HCT116 (cell line): ENCODE results near the gene BBIP1. TPM values are rescaled to one million over a fixed set of nuclear protein-coding genes. Genes with fewer than 3 reads are reported as not detected.

Source experiments
- ATAC-seq: fragments of 200-7000 bp; cut with Tn5 transposase; 2 replicates; pipeline ENCODE4 v1.9.1; 2020; ENCODE audit warnings: mild to moderate bottlenecking, moderate library complexity
- BruUV-seq: library from RNA; stranded (reverse); fragments of 400-500 nt; replicated peaks from 2 replicates; lab custom pipeline; 2021; lab: Mats Ljungman, UMichigan
- CTCF ChIA-PET: fragments of 300-600 bp; sonication (Branson Sonifier 250); formaldehyde crosslinking; loops from one replicate; lab custom pipeline; 2021; ENCODE audit warnings: antibody characterized with exemption; lab: Charles Lee
- POLR2A ChIA-PET: fragments of 300-600, 350-600 bp; sonication (Branson Sonifier 250); formaldehyde crosslinking; loops from one replicate; lab custom pipeline; 2021; ENCODE audit warnings: antibody characterized with exemption; lab: Charles Lee
- RAD21 ChIA-PET, 2 experiments: fragments of 300-600 bp; sonication (Branson Sonifier 250); formaldehyde crosslinking; loops; one replicate each; lab custom pipeline; 2023; ENCODE audit warnings: low total read pairs in 2 of 2; ENCODE audit not compliant: uncharacterized antibody in 2 of 2, unreplicated experiment in 2 of 2, low non-redundant PET in 1 of 2; lab: Charles Lee
- DNase-seq: peaks from one replicate; pipeline ENCODE4 v3.0.0-alpha.2; 2010; ENCODE audit warnings: low read depth, low spot score
- H2AFZ ChIP-seq: fragments of 200-600 bp; shearing (Covaris generic), sonication (generic); 2 replicates; pipeline ENCODE4 v1.6.1; 2017; ENCODE audit warnings: low read depth, mixed run types, mixed read lengths, antibody characterized with exemption, low read length; ENCODE audit not compliant: poor library complexity, severe bottlenecking
- H3K27ac ChIP-seq: 2 replicates; pipeline ENCODE4 v1.5.1; 2012; ENCODE audit warnings: low read depth, low read length
- H3K27me3 ChIP-seq: fragments of 200-600 bp; sonication (generic); 2 replicates; pipeline ENCODE4 v1.6.1; 2016; ENCODE audit warnings: mixed run types, low read length, mixed read lengths; ENCODE audit not compliant: insufficient read depth
- H3K36me3 ChIP-seq, 2 experiments: fragments of 200-500 bp in 1 of 2; fragments of 200-600 bp in 1 of 2; sonication (Bioruptor generic) in 1 of 2; sonication (generic) in 1 of 2; 2 replicates each; pipeline versions ENCODE4 v1.5.1 to v1.6.1; 2014 to 2016; ENCODE audit warnings: low read length in 2 of 2, inconsistent platforms in 1 of 2, mixed read lengths in 1 of 2, mixed run types in 1 of 2; ENCODE audit not compliant: insufficient read depth in 2 of 2, control insufficient read depth in 1 of 2
- H3K4me1 ChIP-seq, 2 experiments: fragments of 200-600 bp in 1 of 2; sonication (generic) in 1 of 2; 2 replicates each; pipeline versions ENCODE4 v1.5.1 to v1.6.1; 2012 to 2017; ENCODE audit warnings: low read length in 2 of 2, inconsistent platforms in 1 of 2, mild to moderate bottlenecking in 1 of 2, mixed read lengths in 1 of 2, mixed run types in 1 of 2, moderate library complexity in 1 of 2; ENCODE audit not compliant: insufficient read depth in 2 of 2, control insufficient read depth in 1 of 2
- H3K4me2 ChIP-seq: fragments of 200-600 bp; sonication (generic); 2 replicates; pipeline ENCODE4 v1.6.1; 2017; ENCODE audit warnings: mixed run types, low read length, mixed read lengths
- H3K4me3 ChIP-seq, 2 experiments: fragments of 200-600 bp in 1 of 2; sonication (generic) in 1 of 2; replicated peaks in 1 of 2; 2 replicates each; pipeline ENCODE4 v1.5.1; 2011 to 2016; ENCODE audit warnings: low read length in 2 of 2, control low read depth in 1 of 2, low read depth in 1 of 2, mild to moderate bottlenecking in 1 of 2, mixed read lengths in 1 of 2, mixed run types in 1 of 2
- H3K79me2 ChIP-seq: fragments of 200-600 bp; sonication (generic); 2 replicates; pipeline ENCODE4 v1.6.1; 2017; ENCODE audit warnings: mild to moderate bottlenecking, mixed run types, low read length, moderate library complexity, mixed read lengths; ENCODE audit not compliant: insufficient read depth
- H3K9ac ChIP-seq: fragments of 200-600 bp; sonication (generic); 2 replicates; pipeline ENCODE4 v1.6.1; 2016; ENCODE audit warnings: low read length, mixed read lengths
- H3K9me2 ChIP-seq: fragments of 200-600 bp; sonication (generic), shearing (Covaris generic); 2 replicates; pipeline ENCODE4 v1.6.1; 2017; ENCODE audit warnings: mixed run types, mild to moderate bottlenecking, moderate library complexity; ENCODE audit not compliant: insufficient read depth
- H3K9me3 ChIP-seq, 2 experiments: fragments of 200-500 bp in 1 of 2; fragments of 200-600 bp in 1 of 2; sonication (Bioruptor generic) in 1 of 2; sonication (generic) in 1 of 2; 2 replicates each; pipeline ENCODE4 v1.6.1; 2014 to 2017; ENCODE audit warnings: low read length in 2 of 2, mixed read lengths in 2 of 2, inconsistent platforms in 1 of 2, low read depth in 1 of 2, mild to moderate bottlenecking in 1 of 2, mixed run types in 1 of 2, moderate library complexity in 1 of 2; ENCODE audit not compliant: control insufficient read depth in 1 of 2, insufficient read depth in 1 of 2
- H4K20me1 ChIP-seq: fragments of 200-600 bp; sonication (generic), shearing (Covaris generic); 2 replicates; pipeline ENCODE4 v1.6.1; 2017; ENCODE audit warnings: mixed run types, mild to moderate bottlenecking, moderate library complexity; ENCODE audit not compliant: insufficient read depth
- EGR1 ChIP-seq: IDR thresholded peaks from 2 replicates; pipeline ENCODE4 v1.6.1; 2012; ENCODE audit warnings: low read depth
- EZH2phosphoT487 ChIP-seq: fragments of 200-600 bp; IDR thresholded peaks from 2 replicates; pipeline ENCODE4 v1.6.1; 2018; ENCODE audit warnings: antibody characterized with exemption, borderline replicate concordance
- RAD21 ChIP-seq: IDR thresholded peaks from 2 replicates; pipeline ENCODE4 v1.6.1; 2012; ENCODE audit warnings: low read depth, mild to moderate bottlenecking
- REST ChIP-seq: IDR thresholded peaks from 2 replicates; pipeline ENCODE4 v1.6.1; 2012; ENCODE audit warnings: low read depth
- SIN3A ChIP-seq: IDR thresholded peaks from 2 replicates; pipeline ENCODE4 v1.6.1; 2012; ENCODE audit warnings: low read depth
- SP1 ChIP-seq: IDR thresholded peaks from 2 replicates; pipeline ENCODE4 v1.6.1; 2012; ENCODE audit warnings: low read depth
- SRF ChIP-seq: IDR thresholded peaks from 2 replicates; pipeline ENCODE4 v1.6.1; 2012; ENCODE audit warnings: low read depth
- TCF7L2 ChIP-seq: IDR thresholded peaks from 2 replicates; pipeline ENCODE4 v1.7.0; 2011; ENCODE audit warnings: borderline replicate concordance, inconsistent platforms; ENCODE audit not compliant: insufficient read depth, insufficient read length; ENCODE audit errors: extremely low read depth
- ZBTB33 ChIP-seq: IDR thresholded peaks from 2 replicates; pipeline ENCODE4 v1.6.1; 2011; ENCODE audit warnings: mild to moderate bottlenecking, low read length, moderate library complexity; ENCODE audit not compliant: insufficient replicate concordance; ENCODE audit errors: extremely low read depth
- ZFX ChIP-seq: fragments of 450-650 bp; IDR thresholded peaks from 2 replicates; pipeline ENCODE4 v1.6.1; 2017
- intact Hi-C: fragments of 100-400 bp; cut with micrococcal nuclease; formaldehyde crosslinking; loops from 2 replicates; pipeline ENCODE4 v1.10.0; 2022
- total RNA-seq: library from RNA; stranded (reverse); gene quantifications from one replicate; pipeline ENCODE4 v1.2.1, GENCODE V29; 2021; ENCODE audit not compliant: unreplicated experiment

BBIP1 gene
- total RNA-seq, 1 experiment from 2014 or later, result 38.9 TPM

GRCh38 chr10:110859973-110860376, 59.0 kb downstream of the BBIP1 start:
- H3K4me2 ChIP-seq, result no peak overlapping the region
- no peak overlapping the region for H3K4me3 ChIP-seq
- no peak for DNase-seq
- H2AFZ ChIP-seq, result no peak overlapping the region
- H3K27ac ChIP-seq, result no peak overlapping the region
- RAD21 ChIA-PET, result no interaction called here
- POLR2A ChIA-PET, result no interaction called here
- intact Hi-C loops, result no loop called here
- no TSS peak for BruUV-seq
- no peaks in the 10 kb centered on the region for H3K36me3 ChIP-seq
- TF ChIP-seq SIN3A, result no peak
- no peak for TF ChIP-seq ZFX
- TF ChIP-seq SRF, result no peak
- no peak for TF ChIP-seq REST
- TF ChIP-seq ZBTB33, result no peak
- no peak for TF ChIP-seq RAD21
- TF ChIP-seq SP1, result no peak
- no peak for TF ChIP-seq EZH2phosphoT487
- TF ChIP-seq EGR1, result no peak
- no peak for TF ChIP-seq TCF7L2
- TF ChIP-seq, all 23 proteins: peak for 0
- Histone ChIP-seq H3K9me2 (no peaks in the 10 kb centered on the region), H4K20me1 (no peaks in the 10 kb centered on the region), H3K27me3 (no peaks in the 10 kb centered on the region), H3K9ac (no peak overlapping the region), H3K4me1 (peaks cover 0 to 5% of the 10 kb centered on the region in 2 experiments; a peak in 2 of 4 replicates), H3K9me3 (no peaks in the 10 kb centered on the region), H3K79me2 (no peaks in the 10 kb centered on the region)
- CTCF ChIA-PET, result interaction anchor here (1.1 to 1.2 kb wide), 2 partner anchors 11 to 251 kb away, joined by 3 read pairs; partner anchors contain the start of gene PDCD4
- no peak for ATAC-seq
